ENCODE data around the gene GFPT2.

Gene GFPT2

GRCh38 chr5:180353048-180353979 lies at the start of gene GFPT2:
GFPT2 (minus strand) TSS chr5:180353336; CDS start chr5:180353217, 119 bp downstream.
- peak; percentile 91 for DNase-seq (ENCODE audit: low spot score)

- no peak for DNase-seq (ENCODE audit: low spot score)
Observed at GRCh38 chr5:180402716-180403115, 49.6 kb upstream of the GFPT2 start.

DNA sequence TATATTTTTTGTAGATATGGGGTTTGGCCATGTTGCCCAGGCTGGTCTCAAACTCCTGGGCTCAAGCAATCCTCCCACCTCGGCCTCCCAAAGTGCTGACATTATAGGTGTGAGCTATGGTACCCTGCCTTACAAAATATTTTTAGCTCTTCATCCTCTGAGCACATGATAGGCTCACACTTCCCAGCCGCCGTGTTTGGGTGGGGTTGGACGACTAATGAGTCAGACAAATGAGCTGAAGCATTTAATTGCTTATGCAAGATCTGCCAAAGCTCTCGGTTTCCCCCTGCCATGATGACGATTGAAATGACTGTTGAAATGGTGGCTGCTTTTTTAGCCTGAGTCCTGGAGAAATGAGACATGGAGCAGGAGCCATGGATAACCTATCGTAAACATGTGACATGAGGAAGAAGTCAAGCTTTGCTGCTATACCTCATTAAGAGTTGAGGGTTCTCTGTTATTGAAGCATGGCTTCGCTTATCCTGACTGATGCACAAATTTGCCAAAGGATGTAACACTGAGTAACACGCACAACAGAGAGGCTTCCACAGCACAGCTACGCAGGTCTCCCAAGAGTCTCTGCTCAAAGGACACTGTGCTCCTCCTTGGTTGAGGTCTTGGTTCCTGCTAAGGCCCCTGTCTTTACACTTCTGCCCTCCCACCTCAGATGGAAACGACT lies 48.2 kb upstream of the GFPT2 start:
- no peak for DNase-seq (ENCODE audit: low spot score)

DNA sequence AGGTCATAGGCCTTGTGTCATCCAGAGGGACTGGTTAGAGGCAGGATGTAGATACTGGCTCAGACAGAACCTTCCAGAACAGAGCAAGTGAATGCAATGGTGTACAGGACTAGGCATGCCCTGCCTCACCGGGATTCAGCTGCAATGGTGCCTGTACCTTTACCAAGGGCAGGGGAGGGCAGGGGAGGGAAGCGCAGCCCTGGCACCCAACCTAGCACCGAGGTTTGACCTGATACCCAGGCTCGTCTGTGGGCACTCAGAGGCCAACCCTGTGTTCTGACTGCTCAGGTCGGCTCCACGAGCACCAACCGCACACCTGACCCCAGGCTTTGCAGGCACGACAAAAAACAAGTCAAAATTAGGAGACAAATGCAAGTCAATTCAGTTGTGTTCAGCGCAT lies 47.3 kb upstream of the GFPT2 start:
- no peak for DNase-seq (ENCODE audit: low spot score)

DNA sequence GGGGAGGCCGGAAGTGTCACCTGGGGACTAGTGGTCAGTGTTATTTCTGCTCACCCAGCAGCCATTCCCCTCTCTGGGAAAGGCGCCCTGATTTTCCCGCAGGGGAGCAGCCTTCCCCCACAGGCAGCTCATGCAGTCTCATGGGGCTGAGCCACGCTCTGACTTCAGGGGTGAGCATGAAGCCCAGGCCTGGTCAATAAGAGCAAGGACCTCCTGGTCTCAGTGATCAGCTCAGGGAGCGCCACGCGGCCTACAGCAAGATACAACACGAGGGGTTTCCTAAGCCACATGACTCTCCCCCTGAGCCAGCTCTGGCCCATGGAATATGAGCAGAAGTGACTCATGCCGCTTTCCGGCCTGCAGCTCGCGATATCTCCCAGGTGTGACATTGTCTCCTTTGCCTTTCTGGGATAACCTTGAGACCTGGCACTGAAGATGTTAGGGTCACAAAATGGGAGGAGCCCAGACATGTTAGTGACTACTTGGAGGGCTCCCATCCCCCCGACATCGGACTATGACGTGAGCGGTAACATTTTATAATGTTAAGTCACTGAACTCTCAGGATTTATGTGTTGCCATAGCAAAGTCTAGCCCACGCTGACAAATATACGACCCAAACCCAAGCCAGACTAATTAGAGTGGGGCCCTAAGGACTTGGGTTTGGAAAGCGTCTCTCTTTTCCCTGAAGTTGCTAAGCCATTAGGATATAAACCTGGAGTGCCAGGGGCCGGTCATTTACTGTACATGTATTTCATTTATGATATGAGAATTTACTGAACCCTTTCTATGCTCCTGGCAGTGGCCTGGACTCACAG lies 46.5 kb upstream of the GFPT2 start:
- no peak for DNase-seq (ENCODE audit: low spot score)

- no peak for DNase-seq (ENCODE audit: low spot score)
Observed at GRCh38 chr5:180396926-180397325, 43.8 kb upstream of the GFPT2 start.

- peak; percentile 1 for DNase-seq (ENCODE audit: low spot score)
Observed at GRCh38 chr5:180395540-180396274, 42.6 kb upstream of the GFPT2 start.

GRCh38 chr5:180394031-180394636 lies 41.0 kb upstream of the GFPT2 start:
- DNase-seq (ENCODE audit: low spot score) = no peak

GRCh38 chr5:180391276-180391675 lies 38.1 kb upstream of the GFPT2 start:
- DNase-seq (ENCODE audit: low spot score) = no peak

- no peak for DNase-seq (ENCODE audit: low spot score)
Observed at GRCh38 chr5:180390441-180391190, 37.5 kb upstream of the GFPT2 start.

GRCh38 chr5:180389252-180390101 lies 36.3 kb upstream of the GFPT2 start:
- DNase-seq (ENCODE audit: low spot score) = no peak

DNA sequence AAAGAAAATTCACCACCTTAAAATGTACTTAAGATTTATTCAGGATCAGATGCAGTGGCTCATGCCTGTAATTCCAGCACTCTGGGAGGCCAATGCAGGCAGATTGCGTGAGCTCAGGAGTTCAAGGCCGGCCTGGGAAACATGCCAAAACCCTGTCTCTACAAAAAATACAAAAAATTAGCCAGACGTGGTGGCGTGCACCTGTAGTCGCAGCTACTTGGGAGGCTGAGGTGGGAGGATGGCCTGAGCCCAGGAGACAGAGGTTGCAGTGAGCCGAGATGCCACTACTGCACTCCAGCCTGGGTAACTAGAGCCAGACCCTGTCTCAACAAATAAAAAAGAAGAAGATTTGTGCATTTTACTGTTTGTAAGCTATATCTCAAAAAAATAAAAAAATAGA lies 34.7 kb upstream of the GFPT2 start:
- no peak for DNase-seq (ENCODE audit: low spot score)

DNA sequence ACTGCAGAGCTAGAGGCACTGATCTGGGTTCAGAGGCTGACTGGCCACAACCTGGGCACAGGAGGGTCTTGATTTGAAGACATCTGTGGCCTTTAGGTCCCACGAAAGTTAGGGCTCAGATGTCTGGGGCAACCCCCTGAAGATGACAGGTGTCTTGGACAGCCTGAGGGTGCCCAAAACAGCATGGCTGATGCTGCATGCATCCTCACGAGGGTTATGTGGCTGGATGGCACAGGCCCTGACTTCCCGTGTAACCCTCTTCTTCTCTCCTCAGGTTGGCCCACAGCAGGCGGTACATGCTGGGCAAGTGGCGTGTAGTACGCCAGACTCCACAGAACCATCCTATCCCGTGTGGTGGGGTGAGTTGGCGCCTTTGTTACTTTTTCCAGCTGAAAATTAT lies 29.8 kb upstream of the GFPT2 start:
- no peak for DNase-seq (ENCODE audit: low spot score)

- no peak for DNase-seq (ENCODE audit: low spot score)
Observed at GRCh38 chr5:180381851-180382480, 28.8 kb upstream of the GFPT2 start.

GRCh38 chr5:180381428-180381827 lies 28.3 kb upstream of the GFPT2 start:
- DNase-seq (ENCODE audit: low spot score) = no peak

- DNase-seq (ENCODE audit: low spot score) = no peak
Observed at GRCh38 chr5:180380856-180381255, 27.7 kb upstream of the GFPT2 start.

DNA sequence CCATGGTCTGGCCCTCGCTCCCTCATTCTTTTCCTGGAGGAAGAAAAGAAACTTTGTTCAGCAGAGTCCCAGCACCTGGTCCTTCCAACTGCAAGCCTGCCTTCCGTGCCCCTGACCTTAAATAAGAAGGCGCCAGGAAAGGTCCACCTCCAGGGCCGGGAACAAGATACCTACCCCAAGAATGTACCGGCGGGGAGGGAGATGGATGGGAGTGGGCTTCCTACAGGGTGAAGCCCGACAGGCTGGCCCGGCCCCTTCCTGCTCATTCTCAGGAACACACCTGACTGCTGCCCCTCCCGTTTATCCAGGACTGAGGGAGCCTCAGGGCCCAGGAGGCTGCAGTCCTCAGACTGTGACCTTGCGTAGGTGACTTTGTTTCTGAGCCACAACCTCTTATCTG lies 27.3 kb upstream of the GFPT2 start:
- DNase-seq (ENCODE audit: low spot score) = no peak

GRCh38 chr5:180379355-180380070 lies 26.4 kb upstream of the GFPT2 start:
- DNase-seq (ENCODE audit: low spot score) = no peak
